Measurements from ENCODE around the gene SCAP. TPM values are rescaled to one million over a fixed set of nuclear protein-coding genes. Genes with fewer than 3 reads are reported as not detected.
A peak's percentile ranks its signal among the peaks of the same experiment; 100 is the strongest.

Gene SCAP
- total and polyA plus RNA-seq, 2 of the 13 experiments (the other 11 are each of a cell fraction or from before 2014, with no cell fraction given) = 40.4 to 53.3 TPM

- no peak overlapping the region for H3K4me3 ChIP-seq (replicated peaks in 1 of 3; ENCODE audit: insufficient read depth in 1 of 3, low read depth in 2 of 3, low read length in 3 of 3)
- POLR2A ChIA-PET = interaction anchor here (1.1 to 1.3 kb wide), 2 partner anchors 32 to 33 kb away, joined by 4 to 5 read pairs; partner anchors contain the start of gene PTPN23
Measured at GRCh38 chr3:47412453-47412756, 63.3 kb downstream of the SCAP start.

GRCh38 chr3:47411696-47412452, 63.9 kb downstream of the SCAP start:
- no peak overlapping the region for H3K27ac ChIP-seq (ENCODE audit: extremely low read length, insufficient read depth, low read length)
- TSS peak; percentile 19 for BruUV-seq (replicated peaks)
- no peaks in the 10 kb centered on the region for H3K79me2 ChIP-seq (ENCODE audit: insufficient read depth, low read length)
- TF ChIP-seq AGO2 (optimal IDR thresholded peaks at IDR 0.05; ENCODE audit: low read depth, low read length) (peak; percentile 89), KDM4B (CRISPR knock-in tag; IDR thresholded peaks at IDR 0.05) (no peak), POLR2G (IDR thresholded peaks at IDR 0.05; ENCODE audit: low read depth, low read length) (peak; percentile 41; the same call in 1 of the 2 replicates), MNT (IDR thresholded peaks at IDR 0.05) (peak; percentile 70), ZNF687 (CRISPR knock-in tag; IDR thresholded peaks at IDR 0.05) (0 out of 2 replicates have a peak, but pooled peaks have one; percentile 2), ZC3H13 (CRISPR knock-in tag; IDR thresholded peaks at IDR 0.05) (0 out of 2 replicates have a peak, but pooled peaks have one; percentile 56)
- CTCF ChIA-PET (ENCODE audit: low intra/inter-chr PET ratio, low total read pairs) = no interaction called here
- no peak for FAIRE-seq
- no peak overlapping the region for H3K4me3 ChIP-seq (replicated peaks in 1 of 3; ENCODE audit: insufficient read depth in 1 of 3, low read depth in 2 of 3, low read length in 3 of 3)
- H3K9me3 ChIP-seq (ENCODE audit: low read length) = no peaks in the 10 kb centered on the region
- no peak for DNase-seq (ENCODE audit: low spot score)
- no peak for ATAC-seq
- H3K4me1 ChIP-seq (ENCODE audit: insufficient read depth, low read length) = peaks cover 18% of the 10 kb centered on the region
- in situ Hi-C loops (cut with HindIII; ENCODE audit: extremely low pct_ligation_motif_present, low pct_unique_long_range_greater_than_20kb) (no loop called here), intact Hi-C loops (cut with micrococcal nuclease; ENCODE audit: unreplicated experiment) (no loop called here)
- no peak overlapping the region for H2AFZ ChIP-seq (ENCODE audit: low read length)
- peaks cover 51 to 74% of the 10 kb centered on the region in 2 experiments for H3K36me3 ChIP-seq (replicated peaks in 1 of 2; ENCODE audit: control insufficient read depth in 1 of 2, insufficient read depth in 2 of 2, low read length in 2 of 2)
- H3K9ac ChIP-seq (ENCODE audit: insufficient read depth, low read depth, low read length) = no peak overlapping the region
- peaks cover 12% of the 10 kb centered on the region for H4K20me1 ChIP-seq (ENCODE audit: insufficient read depth, low read length)
- H3K27me3 ChIP-seq (ENCODE audit: control insufficient read depth in 1 of 2, insufficient read depth in 2 of 2, low read length in 2 of 2) = no peaks in the 10 kb centered on the region
- WGBS (ENCODE audit: low lambda C conversion rate) = 98% methylated on average over 12 of the region's 24 CpGs
- POLR2A ChIA-PET = no interaction called here
- H3K4me2 ChIP-seq (ENCODE audit: low read depth, low read length) = no peak overlapping the region

More at GRCh38 chr3:47412453-47412756, 63.3 kb downstream of the SCAP start:
- peaks cover 12% of the 10 kb centered on the region for H4K20me1 ChIP-seq (ENCODE audit: insufficient read depth, low read length)
- H3K4me1 ChIP-seq (ENCODE audit: insufficient read depth, low read length) = peaks cover 18% of the 10 kb centered on the region
- H3K9me3 ChIP-seq (ENCODE audit: low read length) = no peaks in the 10 kb centered on the region
- no peak overlapping the region for H3K4me2 ChIP-seq (ENCODE audit: low read depth, low read length)
- H3K36me3 ChIP-seq (replicated peaks in 1 of 2; ENCODE audit: control insufficient read depth in 1 of 2, insufficient read depth in 2 of 2, low read length in 2 of 2) = peaks cover 48 to 72% of the 10 kb centered on the region in 2 experiments
- FAIRE-seq (no peak), DNase-seq (ENCODE audit: low spot score) (no peak), ATAC-seq (no peak)
- H3K27ac ChIP-seq (ENCODE audit: extremely low read length, insufficient read depth, low read length) = no peak overlapping the region
- TF ChIP-seq ZNF552 (CRISPR knock-in tag; IDR thresholded peaks at IDR 0.05; ENCODE audit: borderline replicate concordance) (no peak), RBM22 (optimal IDR thresholded peaks at IDR 0.05; ENCODE audit: low read length) (peak; percentile 20), AGO1 (IDR thresholded peaks at IDR 0.05; ENCODE audit: low read depth, low read length, poor library complexity, severe bottlenecking) (no peak), ZC3H13 (CRISPR knock-in tag; IDR thresholded peaks at IDR 0.05) (0 out of 2 replicates have a peak, but pooled peaks have one; percentile 17), ZNF720 (CRISPR knock-in tag; IDR thresholded peaks at IDR 0.05) (no peak), AGO2 (optimal IDR thresholded peaks at IDR 0.05; ENCODE audit: low read depth, low read length) (peak; percentile 23), IRF2 (CRISPR knock-in tag; IDR thresholded peaks at IDR 0.05) (no peak), ZNF24 (IDR thresholded peaks at IDR 0.05) (no peak), KLF16 (CRISPR knock-in tag; IDR thresholded peaks at IDR 0.05) (no peak), PHF5A (CRISPR knock-in tag; IDR thresholded peaks at IDR 0.05; ENCODE audit: low read depth, unreplicated experiment) (no peak)
- intact Hi-C loops (cut with micrococcal nuclease; ENCODE audit: unreplicated experiment) (no loop called here), in situ Hi-C loops (cut with HindIII; ENCODE audit: extremely low pct_ligation_motif_present, low pct_unique_long_range_greater_than_20kb) (no loop called here)
- CTCF ChIA-PET (ENCODE audit: low intra/inter-chr PET ratio, low total read pairs) = no interaction called here
- H2AFZ ChIP-seq (ENCODE audit: low read length) = no peak overlapping the region
- 100% methylated on average over 2 of the region's 5 CpGs for WGBS (ENCODE audit: low lambda C conversion rate)
- no peak overlapping the region for H3K9ac ChIP-seq (ENCODE audit: insufficient read depth, low read depth, low read length)
- H3K27me3 ChIP-seq (ENCODE audit: control insufficient read depth in 1 of 2, insufficient read depth in 2 of 2, low read length in 2 of 2) = no peaks in the 10 kb centered on the region
- no TSS peak for BruUV-seq (replicated peaks)
- H3K79me2 ChIP-seq (ENCODE audit: insufficient read depth, low read length) = no peaks in the 10 kb centered on the region

Measured in HepG2 (cell line).